ENCODE data around the gene PLEKHA5. TPM values are rescaled to one million over a fixed set of nuclear protein-coding genes. Genes with fewer than 3 reads are reported as not detected.

PLEKHA5 gene
- total RNA-seq, 1 donor from 2014 or later, result 60.8 TPM

DNA sequence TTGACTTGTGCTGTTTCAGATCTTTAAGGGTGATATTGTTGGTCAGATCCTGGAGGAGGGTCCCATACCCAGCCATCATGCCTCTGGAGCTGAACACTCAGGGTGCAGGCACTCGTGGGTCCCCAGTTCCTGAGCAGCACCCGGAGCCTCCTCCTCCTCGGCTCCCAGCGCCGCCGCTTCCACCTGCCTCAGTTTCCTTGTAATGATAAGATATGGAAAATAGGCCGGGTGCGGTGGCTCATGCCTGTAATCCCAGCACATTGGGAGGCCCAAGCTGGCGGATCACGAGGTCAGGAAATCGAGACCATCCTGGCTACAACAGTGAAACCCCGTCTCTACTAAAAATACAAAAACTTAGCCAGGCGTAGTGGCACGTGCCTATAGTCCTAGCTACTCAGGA is 289.6 kb downstream of the PLEKHA5 start:
- intact Hi-C loops (cut with micrococcal nuclease), result no loop called here
- H3K36me3 ChIP-seq, result no peaks in the 10 kb centered on the region
- H3K4me1 ChIP-seq, result no peaks in the 10 kb centered on the region
- DNase-seq, result no peak
- TF ChIP-seq, protein P1, sequence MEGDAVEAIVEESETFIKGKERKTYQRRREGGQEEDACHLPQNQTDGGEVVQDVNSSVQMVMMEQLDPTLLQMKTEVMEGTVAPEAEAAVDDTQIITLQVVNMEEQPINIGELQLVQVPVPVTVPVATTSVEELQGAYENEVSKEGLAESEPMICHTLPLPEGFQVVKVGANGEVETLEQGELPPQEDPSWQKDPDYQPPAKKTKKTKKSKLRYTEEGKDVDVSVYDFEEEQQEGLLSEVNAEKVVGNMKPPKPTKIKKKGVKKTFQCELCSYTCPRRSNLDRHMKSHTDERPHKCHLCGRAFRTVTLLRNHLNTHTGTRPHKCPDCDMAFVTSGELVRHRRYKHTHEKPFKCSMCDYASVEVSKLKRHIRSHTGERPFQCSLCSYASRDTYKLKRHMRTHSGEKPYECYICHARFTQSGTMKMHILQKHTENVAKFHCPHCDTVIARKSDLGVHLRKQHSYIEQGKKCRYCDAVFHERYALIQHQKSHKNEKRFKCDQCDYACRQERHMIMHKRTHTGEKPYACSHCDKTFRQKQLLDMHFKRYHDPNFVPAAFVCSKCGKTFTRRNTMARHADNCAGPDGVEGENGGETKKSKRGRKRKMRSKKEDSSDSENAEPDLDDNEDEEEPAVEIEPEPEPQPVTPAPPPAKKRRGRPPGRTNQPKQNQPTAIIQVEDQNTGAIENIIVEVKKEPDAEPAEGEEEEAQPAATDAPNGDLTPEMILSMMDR (IDR thresholded peaks at IDR 0.05; ENCODE audit: borderline replicate concordance), result no peak
- H3K4me3 ChIP-seq, result no peak overlapping the region
- no peaks in the 10 kb centered on the region for H3K9me3 ChIP-seq (replicated peaks)
- no peaks in the 10 kb centered on the region for H3K27me3 ChIP-seq (ENCODE audit: low read depth)
- H3K27ac ChIP-seq (replicated peaks), result no peak overlapping the region

DNA sequence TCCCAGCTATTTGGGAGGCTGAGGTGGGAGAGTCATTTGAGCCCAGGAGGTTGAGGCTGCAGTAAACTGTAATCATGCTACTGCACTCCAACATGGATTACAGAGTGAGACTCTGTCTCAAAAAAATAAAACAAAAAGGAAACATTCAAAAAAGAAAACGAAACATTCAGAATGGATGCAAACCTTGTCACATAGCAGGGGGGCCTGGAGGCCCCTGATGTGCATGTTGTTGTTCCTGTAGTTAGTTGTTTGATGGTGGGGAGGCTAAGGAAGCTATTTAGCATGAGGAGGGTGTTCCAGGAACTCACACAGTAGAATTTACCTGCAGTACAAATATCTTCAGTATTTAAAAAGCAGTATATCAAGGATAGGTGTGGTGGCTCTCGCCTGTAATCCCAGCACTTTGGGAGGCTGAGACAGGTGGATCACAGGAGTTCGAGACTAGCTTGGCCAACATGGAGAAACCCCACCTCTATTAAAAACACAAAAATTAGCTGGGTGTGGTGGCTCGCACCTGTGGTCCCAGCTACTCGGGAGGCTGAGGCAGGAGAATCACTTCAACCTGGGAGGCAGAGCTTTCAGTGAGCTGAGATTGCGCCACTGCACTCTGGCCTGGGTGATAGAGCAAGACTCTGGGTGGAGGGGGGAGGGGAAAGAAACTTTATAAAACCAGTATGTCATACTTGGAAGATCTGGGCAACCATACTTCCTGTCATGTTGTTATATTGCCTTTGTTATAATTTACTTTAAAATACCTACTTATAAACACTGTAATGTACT is 292.2 kb downstream of the PLEKHA5 start:
- Histone ChIP-seq H3K27ac (replicated peaks) (no peak overlapping the region), H3K9me3 (replicated peaks) (peaks cover 10% of the 10 kb centered on the region), H3K4me1 (no peaks in the 10 kb centered on the region), H3K4me3 (no peak overlapping the region), H3K27me3 (ENCODE audit: low read depth) (no peaks in the 10 kb centered on the region), H3K36me3 (no peaks in the 10 kb centered on the region)
- no peak for DNase-seq
- intact Hi-C loops (cut with micrococcal nuclease), result no loop called here
- TF ChIP-seq, protein P1 (IDR thresholded peaks at IDR 0.05; ENCODE audit: borderline replicate concordance), result no peak

DNA sequence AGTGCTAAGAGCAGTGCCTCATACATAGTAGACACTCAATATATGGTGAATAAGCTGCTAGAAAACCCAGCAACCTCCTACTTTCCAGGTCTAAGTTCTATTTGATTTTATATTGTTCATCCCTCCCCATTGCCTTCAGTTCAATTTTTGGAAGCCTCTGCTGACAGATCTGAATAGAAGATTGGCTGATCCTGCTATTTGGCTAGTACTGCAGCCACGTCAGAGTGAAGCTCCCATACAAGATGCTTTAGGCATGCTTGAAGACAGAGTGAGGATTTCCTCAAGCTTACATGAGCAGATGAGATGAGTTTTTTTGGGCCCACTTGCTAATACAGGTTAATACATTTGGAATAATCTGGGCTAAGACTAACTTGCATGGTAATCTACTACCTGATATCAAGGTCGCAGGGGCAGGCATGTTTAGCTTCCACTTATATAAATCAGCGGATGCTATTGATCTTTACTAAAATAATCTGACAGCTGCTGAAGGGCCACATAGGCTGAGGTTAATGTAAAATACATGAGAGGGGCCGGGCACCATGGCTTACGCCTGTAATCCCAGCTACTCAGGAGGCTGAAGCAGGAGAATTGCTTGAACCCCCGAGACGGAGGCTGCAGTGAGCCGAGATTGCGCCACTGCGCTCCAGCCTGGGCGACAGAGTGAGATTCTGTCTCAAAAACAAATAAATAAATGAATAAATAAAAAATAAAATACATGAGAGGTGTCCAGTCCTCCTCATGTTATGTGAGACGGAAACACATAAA is 293.8 kb downstream of the PLEKHA5 start:
- TF ChIP-seq, protein P1 (IDR thresholded peaks at IDR 0.05; ENCODE audit: borderline replicate concordance), result no peak
- Histone ChIP-seq H3K36me3 (no peaks in the 10 kb centered on the region), H3K4me1 (no peaks in the 10 kb centered on the region), H3K27ac (replicated peaks) (no peak overlapping the region), H3K4me3 (no peak overlapping the region), H3K9me3 (replicated peaks) (peaks cover 11% of the 10 kb centered on the region), H3K27me3 (ENCODE audit: low read depth) (no peaks in the 10 kb centered on the region)
- DNase-seq, result no peak
- intact Hi-C loops (cut with micrococcal nuclease), result no loop called here
